ENCODE data around the gene SLC5A5. TPM values are rescaled to one million over a fixed set of nuclear protein-coding genes. Genes with fewer than 3 reads are reported as not detected.

SLC5A5 gene
- total RNA-seq = under 0.01 and 0.28 TPM in 2 replicates

GRCh38 chr19:17871878-17872250 is at the start of gene SLC5A5:
TSS of gene SLC5A5 (plus strand) at chr19:17871945. CDS start at chr19:17872320, 375 bp downstream.

DNA sequence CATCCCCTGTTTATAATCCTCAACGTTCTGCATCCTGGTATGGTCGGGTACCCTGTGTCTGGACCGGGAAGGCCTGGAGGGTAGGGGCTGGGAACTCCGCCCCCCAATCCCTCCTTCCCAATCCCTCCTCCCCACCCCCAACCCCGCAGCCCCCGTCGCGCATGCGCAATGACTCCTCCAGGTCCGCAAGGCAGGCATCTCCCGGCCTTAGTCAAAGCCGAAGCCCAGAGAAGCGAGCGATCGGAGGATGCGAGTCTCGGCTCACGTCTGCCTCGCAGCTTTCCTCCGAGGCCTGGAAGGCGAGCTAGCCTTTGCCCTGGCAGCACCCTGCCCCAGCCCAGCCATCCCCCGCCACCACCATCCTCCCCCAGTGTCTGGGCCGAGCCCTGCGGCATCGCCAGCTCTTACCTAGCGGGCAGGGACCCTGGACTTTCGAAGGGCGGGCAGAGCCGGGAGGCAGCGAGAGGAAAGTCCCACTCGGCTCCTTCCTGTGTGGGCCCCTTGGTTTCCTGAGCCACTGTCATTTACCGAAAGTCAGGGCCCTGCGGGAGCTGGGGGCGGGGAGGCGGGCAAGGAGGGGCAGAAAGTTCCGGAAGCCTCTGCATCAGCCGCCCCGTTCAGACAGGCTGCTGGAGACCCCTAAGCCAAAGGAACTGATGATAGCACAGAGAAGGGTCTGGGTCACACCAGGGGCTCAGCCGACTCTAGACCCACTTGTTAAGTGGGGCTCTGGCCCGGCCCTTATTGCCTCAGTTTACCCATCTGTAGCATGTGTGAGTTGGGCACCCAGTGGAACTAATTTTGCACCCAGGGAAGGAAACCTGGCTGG is 24.0 kb upstream of the SLC5A5 start, which contains the start of gene JAK3:
Gene JAK3, minus strand, starts transcription at position 445 of the 829 bp plus-strand sequence. CDS start 3,565 bp downstream, outside the sequence.

GRCh38 chr19:17859533-17860330 is 12.0 kb upstream of the SLC5A5 start, which contains the start of gene RPL18A:
TSS of gene RPL18A (plus strand) at chr19:17859910. CDS start at chr19:17859957, 47 bp downstream.

DNA sequence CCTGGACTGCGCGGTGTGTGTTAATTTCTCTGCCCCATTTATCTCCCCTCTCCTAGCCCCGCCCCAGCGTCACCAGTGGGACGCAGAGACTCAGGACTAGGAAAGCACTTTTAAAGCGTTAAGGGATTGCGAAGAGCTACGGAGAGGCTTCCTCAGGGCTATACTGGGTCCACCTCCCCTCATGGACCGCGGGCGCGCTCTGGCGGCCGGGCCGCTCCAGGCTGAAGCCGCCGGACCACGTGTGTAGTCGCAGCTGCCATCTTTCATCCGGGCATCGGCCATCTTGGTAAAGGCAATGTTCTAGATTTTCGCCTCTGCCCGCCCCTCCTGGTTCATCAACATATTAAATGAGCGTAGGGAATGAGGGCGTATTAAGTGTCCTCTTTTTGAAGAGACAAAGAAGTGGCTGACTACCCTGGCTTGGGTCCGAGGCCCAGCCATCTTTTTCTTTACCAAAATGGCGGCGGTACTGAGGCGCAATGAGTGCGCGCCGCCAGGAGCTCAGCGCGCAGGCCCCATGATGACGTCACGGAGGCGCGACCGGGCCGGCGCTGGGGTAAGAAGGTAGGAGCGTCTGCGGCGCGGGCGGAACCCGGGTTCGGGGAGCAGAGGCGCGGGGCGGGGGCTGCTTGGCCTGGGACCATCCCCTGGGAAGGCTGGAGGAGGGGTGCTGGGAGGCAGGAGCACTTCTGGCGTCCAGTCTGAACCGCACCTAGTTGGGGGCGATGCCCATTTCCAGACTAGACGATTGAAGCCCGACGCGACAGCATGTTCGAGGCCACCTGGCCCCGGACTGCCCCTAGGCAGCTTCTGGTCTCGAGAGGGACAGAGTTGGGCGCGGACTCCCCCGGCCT is 61.0 kb downstream of the SLC5A5 start, which contains the start of gene CCDC124:
Gene CCDC124, plus strand, starts transcription at position 531 of the 854 bp plus-strand sequence. CDS start 3,406 bp downstream, outside the sequence.

Other genes with a start within 250 kb of the SLC5A5 start
- gene UNC13A, start 183.6 kb upstream of the SLC5A5 start, total RNA-seq = under 0.01 and 0.14 TPM in 2 replicates
- gene MAP1S, start 152.5 kb upstream of the SLC5A5 start, total RNA-seq = 12.3 and 29.0 TPM in 2 replicates
- gene FCHO1, start 120.5 kb upstream of the SLC5A5 start, total RNA-seq = 0.68 and 1.00 TPM in 2 replicates
- 9.1 and 12.6 TPM in 2 replicates for gene B3GNT3, start 76.8 kb upstream of the SLC5A5 start, total RNA-seq
- 0.21 TPM in 1 of 2 replicates, not detected in the other for gene INSL3, start 50.4 kb upstream of the SLC5A5 start, total RNA-seq
- 0.34 and 0.78 TPM in 2 replicates for gene JAK3, start 24.0 kb upstream of the SLC5A5 start, total RNA-seq
- 1,014 and 1,206 TPM in 2 replicates for gene RPL18A, start 12.0 kb upstream of the SLC5A5 start, total RNA-seq
- 64.6 and 91.0 TPM in 2 replicates for gene CCDC124, start 61.1 kb downstream of the SLC5A5 start, total RNA-seq
- under 0.01 and 0.14 TPM in 2 replicates for gene KCNN1, start 95.2 kb downstream of the SLC5A5 start, total RNA-seq
- 6.2 and 8.4 TPM in 2 replicates for gene ARRDC2, start 136.2 kb downstream of the SLC5A5 start, total RNA-seq
- gene IL12RB1, start 215.0 kb downstream of the SLC5A5 start, total RNA-seq = under 0.01 TPM in 1 of 2 replicates, not detected in the other
- 1.7 and 5.1 TPM in 2 replicates for gene MAST3, start 225.8 kb downstream of the SLC5A5 start, total RNA-seq